ENCODE measurements around the gene UBE2S.

GRCh38 chr19:55424518-55424917 lies 16.9 kb upstream of the UBE2S start:
- TF ChIP-seq CTCF (IDR thresholded peaks at IDR 0.05) (no peak), POLR2AphosphoS5 (IDR thresholded peaks at IDR 0.05; ENCODE audit: low read depth, low read length) (no peak), REST (IDR thresholded peaks at IDR 0.05; ENCODE audit: insufficient read depth in 1 of 2, low read depth in 2 of 2, low read length in 1 of 2) (no peak), TCF7L2 (IDR thresholded peaks at IDR 0.05; ENCODE audit: low read depth, low read length) (no peak)
